Epithelial cell of esophagus (primary cell): ENCODE measurements around the gene KIF6.

ENCODE experiments used
- DNase-seq: peaks from one replicate; pipeline ENCODE4 v3.0.0; 2010; ENCODE audit warnings: low read depth
- H3K4me3 ChIP-seq: 2 replicates; pipeline ENCODE4 v1.5.1; 2011; ENCODE audit warnings: mild to moderate bottlenecking, low read length, control low read depth
- TF ChIP-seq, protein P1 (sequence below): IDR thresholded peaks from 2 replicates; pipeline ENCODE4 v1.5.1; 2011; ENCODE audit warnings: low read depth, mild to moderate bottlenecking, low read length, control low read depth, inconsistent platforms; ENCODE audit not compliant: insufficient read depth; ENCODE audit errors: missing control alignments

The KIF6 gene

GRCh38 chr6:39498096-39498495 lies 227.1 kb downstream of the KIF6 start:
- DNase-seq, result no peak
- TF ChIP-seq, protein P1, sequence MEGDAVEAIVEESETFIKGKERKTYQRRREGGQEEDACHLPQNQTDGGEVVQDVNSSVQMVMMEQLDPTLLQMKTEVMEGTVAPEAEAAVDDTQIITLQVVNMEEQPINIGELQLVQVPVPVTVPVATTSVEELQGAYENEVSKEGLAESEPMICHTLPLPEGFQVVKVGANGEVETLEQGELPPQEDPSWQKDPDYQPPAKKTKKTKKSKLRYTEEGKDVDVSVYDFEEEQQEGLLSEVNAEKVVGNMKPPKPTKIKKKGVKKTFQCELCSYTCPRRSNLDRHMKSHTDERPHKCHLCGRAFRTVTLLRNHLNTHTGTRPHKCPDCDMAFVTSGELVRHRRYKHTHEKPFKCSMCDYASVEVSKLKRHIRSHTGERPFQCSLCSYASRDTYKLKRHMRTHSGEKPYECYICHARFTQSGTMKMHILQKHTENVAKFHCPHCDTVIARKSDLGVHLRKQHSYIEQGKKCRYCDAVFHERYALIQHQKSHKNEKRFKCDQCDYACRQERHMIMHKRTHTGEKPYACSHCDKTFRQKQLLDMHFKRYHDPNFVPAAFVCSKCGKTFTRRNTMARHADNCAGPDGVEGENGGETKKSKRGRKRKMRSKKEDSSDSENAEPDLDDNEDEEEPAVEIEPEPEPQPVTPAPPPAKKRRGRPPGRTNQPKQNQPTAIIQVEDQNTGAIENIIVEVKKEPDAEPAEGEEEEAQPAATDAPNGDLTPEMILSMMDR, result no peak
- H3K4me3 ChIP-seq, result no peak overlapping the region

DNA sequence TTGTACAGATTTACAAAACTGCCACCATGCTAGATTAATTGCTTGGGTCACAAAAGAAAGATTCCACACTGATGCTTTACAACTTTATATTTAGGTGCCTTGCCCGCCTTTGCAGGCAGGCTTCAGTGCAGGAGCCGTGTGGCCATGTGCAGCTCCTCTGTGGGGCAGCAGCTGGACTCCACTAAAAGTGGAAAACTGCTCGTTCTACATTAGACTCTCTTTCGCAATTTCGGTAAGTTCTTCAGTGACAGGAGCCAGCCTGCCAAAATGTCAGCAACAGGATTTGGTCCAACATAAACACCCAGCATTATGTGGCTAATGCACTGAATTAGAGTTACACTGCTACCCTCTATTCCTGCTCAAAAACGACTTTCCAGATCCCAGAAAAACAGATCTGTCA lies 228.3 kb downstream of the KIF6 start:
- no peak for DNase-seq
- TF ChIP-seq, protein P1, result no peak
- H3K4me3 ChIP-seq, result no peak overlapping the region

DNA sequence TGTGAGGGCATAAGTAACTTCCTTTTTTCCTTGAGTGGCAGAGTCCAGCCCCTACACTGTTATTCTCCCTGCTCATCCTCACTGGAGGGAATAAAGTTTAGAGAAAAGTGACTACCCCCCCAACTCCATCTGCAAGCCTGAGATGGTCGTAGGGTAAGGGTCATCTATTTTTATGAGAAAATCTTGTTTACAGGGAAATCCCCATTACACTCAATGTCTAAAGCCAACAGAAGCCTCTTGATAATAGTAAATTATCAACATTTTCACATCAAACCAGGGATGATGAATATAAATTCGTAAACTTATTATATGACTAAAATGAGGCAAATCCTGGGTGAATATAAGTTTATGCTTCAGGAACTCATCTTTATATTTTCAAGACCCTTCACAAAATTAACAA lies 228.8 kb downstream of the KIF6 start:
- TF ChIP-seq, protein P1, result no peak
- DNase-seq, result no peak
- no peak overlapping the region for H3K4me3 ChIP-seq

- TF ChIP-seq, protein P1, result no peak
- no peak for DNase-seq
These were observed 229.6 kb downstream of the KIF6 start for GRCh38 chr6:39495640-39496039.

DNA sequence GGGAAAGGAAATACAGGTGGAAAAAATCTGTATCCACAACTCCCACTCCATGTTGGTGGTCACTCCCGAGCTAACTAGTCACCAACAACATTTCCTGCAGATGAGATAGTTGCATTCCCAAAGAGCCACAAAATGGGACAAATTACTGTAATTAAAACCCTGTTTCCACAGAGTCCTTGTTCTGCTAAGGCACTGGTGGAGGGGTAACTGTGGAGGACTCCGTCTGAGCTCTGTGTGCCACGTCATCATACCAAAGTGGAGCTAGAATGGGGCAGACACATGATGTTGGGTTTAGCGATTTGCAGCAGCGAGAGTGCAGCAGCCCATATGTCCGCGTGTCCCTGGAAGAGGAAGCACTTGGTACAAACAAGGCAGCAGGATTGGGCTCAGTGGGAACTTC lies 230.2 kb downstream of the KIF6 start:
- TF ChIP-seq, protein P1, result no peak
- no peak for DNase-seq
- H3K4me3 ChIP-seq, result no peak overlapping the region

More at GRCh38 chr6:39495640-39496039, 229.6 kb downstream of the KIF6 start:
- no peak overlapping the region for H3K4me3 ChIP-seq

DNA sequence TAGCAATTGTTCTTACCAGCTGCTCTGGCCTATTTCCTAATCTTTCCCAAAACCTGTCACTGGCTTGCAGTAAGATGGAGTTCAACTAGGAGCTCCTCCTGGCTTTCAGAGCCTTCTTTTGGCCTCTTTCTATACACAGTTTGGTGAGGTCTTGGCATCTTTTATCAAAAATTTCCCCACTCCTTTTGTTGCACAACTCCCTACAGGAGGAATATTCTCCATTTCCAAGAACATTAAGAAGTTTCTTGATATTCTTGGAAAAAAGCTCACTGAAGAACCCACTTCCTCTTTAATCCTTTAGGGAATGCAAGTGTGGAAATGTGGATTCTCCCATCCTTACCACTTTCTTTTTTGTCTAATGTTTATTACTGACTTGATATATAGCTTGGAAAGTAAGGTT lies 231.4 kb downstream of the KIF6 start:
- DNase-seq, result no peak
- no peak overlapping the region for H3K4me3 ChIP-seq
- TF ChIP-seq, protein P1, result no peak

DNA sequence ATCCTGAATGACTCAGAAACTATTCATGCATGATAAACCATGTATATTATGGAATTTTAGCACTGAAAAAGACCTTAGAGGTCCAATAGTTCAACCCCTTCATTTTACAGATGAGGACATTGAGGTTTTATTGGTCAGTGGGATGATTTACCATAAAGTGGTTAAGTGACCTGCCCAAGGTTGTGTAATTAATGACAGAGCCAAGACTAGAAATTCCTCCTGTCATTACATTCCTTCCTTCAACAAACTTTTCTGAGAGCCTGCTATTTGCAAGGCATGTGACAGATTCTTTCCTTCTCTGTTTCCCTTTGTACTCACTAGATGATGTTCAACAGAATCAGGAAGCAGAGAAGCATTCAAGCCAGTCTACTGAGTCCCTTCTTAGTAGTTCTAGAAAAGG lies 232.0 kb downstream of the KIF6 start:
- no peak overlapping the region for H3K4me3 ChIP-seq
- TF ChIP-seq, protein P1, result no peak
- DNase-seq, result no peak
